Liver (tissue), 9 donors: ENCODE results near the gene USP2. TPM values are rescaled to one million over a fixed set of nuclear protein-coding genes. Genes with fewer than 3 reads are reported as not detected.

Source experiments
- DNase-seq: peaks from one replicate; pipeline ENCODE4 v3.0.0-alpha.2; 2017; ENCODE audit warnings: low spot score
- H3K27ac ChIP-seq, 2 donors: one replicate each; pipeline ENCODE4 v1.7.0; 2013; ENCODE audit warnings: inconsistent platforms in 2 of 2, low read length in 2 of 2, control low read depth in 1 of 2, low read depth in 1 of 2, mild to moderate bottlenecking in 1 of 2
- H3K27me3 ChIP-seq, 4 donors: one replicate each; pipeline versions ENCODE4 v1.6.1 to v1.7.0; 2013; ENCODE audit warnings: low read length in 3 of 4, inconsistent platforms in 1 of 4, mild to moderate bottlenecking in 1 of 4, moderate library complexity in 1 of 4; ENCODE audit not compliant: control insufficient read depth in 4 of 4, insufficient read depth in 4 of 4
- H3K36me3 ChIP-seq, 4 donors: one replicate each; pipeline versions ENCODE4 v1.6.1 to v1.7.0; 2013; ENCODE audit warnings: low read length in 3 of 4, mild to moderate bottlenecking in 3 of 4, low read depth in 1 of 4, moderate library complexity in 1 of 4; ENCODE audit not compliant: control insufficient read depth in 4 of 4, insufficient read depth in 3 of 4
- H3K4me1 ChIP-seq, 4 donors: one replicate each; pipeline versions ENCODE4 v1.6.1 to v1.7.0; 2013; ENCODE audit warnings: low read length in 3 of 4, mild to moderate bottlenecking in 3 of 4, moderate library complexity in 1 of 4; ENCODE audit not compliant: control insufficient read depth in 4 of 4, insufficient read depth in 4 of 4
- H3K4me3 ChIP-seq, 3 donors: one replicate each; pipeline versions ENCODE4 v1.6.1 to v1.7.0; 2013; ENCODE audit warnings: low read length in 3 of 3, control low read depth in 1 of 3, low read depth in 1 of 3, mild to moderate bottlenecking in 1 of 3
- H3K9ac ChIP-seq, 2 donors: one replicate each; pipeline ENCODE4 v1.7.0; 2013; ENCODE audit warnings: low read length in 2 of 2, mild to moderate bottlenecking in 2 of 2, moderate library complexity in 2 of 2, control low read depth in 1 of 2, low read depth in 1 of 2
- H3K9me3 ChIP-seq, 4 donors: one replicate each; pipeline versions ENCODE4 v1.6.1 to v1.7.0; 2013; ENCODE audit warnings: low read length in 3 of 4; ENCODE audit not compliant: control insufficient read depth in 4 of 4
- EGR1 ChIP-seq, 2 donors: IDR thresholded peaks; 2 replicates each; pipeline ENCODE4 v1.6.1; 2016 to 2018; ENCODE audit warnings: antibody characterized with exemption in 2 of 2, low read depth in 2 of 2
- FOXA1 ChIP-seq: IDR thresholded peaks from 2 replicates; pipeline ENCODE4 v1.6.1; 2016; ENCODE audit warnings: antibody characterized with exemption
- FOXA2 ChIP-seq: IDR thresholded peaks from 2 replicates; pipeline ENCODE4 v1.6.1; 2016; ENCODE audit warnings: antibody characterized with exemption
- GABPA ChIP-seq, 2 donors: IDR thresholded peaks in 1 of 2; conservative IDR thresholded peaks in 1 of 2; 2 replicates each; pipeline ENCODE4 v1.6.1; 2016; ENCODE audit warnings: antibody characterized with exemption in 2 of 2, mild to moderate bottlenecking in 1 of 2, moderate library complexity in 1 of 2
- HNF4A ChIP-seq, 2 donors: conservative IDR thresholded peaks; 2 replicates each; pipeline ENCODE4 v1.6.1; 2016; ENCODE audit warnings: antibody characterized with exemption in 2 of 2, mild to moderate bottlenecking in 2 of 2
- HNF4G ChIP-seq: IDR thresholded peaks from 2 replicates; pipeline ENCODE4 v1.6.1; 2016; ENCODE audit warnings: antibody characterized with exemption
- JUND ChIP-seq, 2 donors: IDR thresholded peaks; 2 replicates each; pipeline ENCODE4 v1.6.1; 2016; ENCODE audit warnings: antibody characterized with exemption in 2 of 2
- NR2F2 ChIP-seq: IDR thresholded peaks from 2 replicates; pipeline ENCODE4 v1.6.1; 2016; ENCODE audit warnings: antibody characterized with exemption
- RAD21 ChIP-seq, 2 donors: IDR thresholded peaks; 2 replicates each; pipeline ENCODE4 v1.6.1; 2016; ENCODE audit warnings: antibody characterized with exemption in 2 of 2, mild to moderate bottlenecking in 2 of 2
- RXRA ChIP-seq, 2 donors: IDR thresholded peaks; 2 replicates each; pipeline ENCODE4 v1.6.1; 2017 to 2018; ENCODE audit warnings: antibody characterized with exemption in 2 of 2, mild to moderate bottlenecking in 1 of 2
- SP1 ChIP-seq: IDR thresholded peaks from 2 replicates; pipeline ENCODE4 v1.6.1; 2018; ENCODE audit warnings: antibody characterized with exemption, mild to moderate bottlenecking
- TAF1 ChIP-seq: conservative IDR thresholded peaks from 2 replicates; pipeline ENCODE4 v1.6.1; 2016; ENCODE audit warnings: antibody characterized with exemption, mild to moderate bottlenecking
- YY1 ChIP-seq: IDR thresholded peaks from 2 replicates; pipeline ENCODE4 v1.6.1; 2016; ENCODE audit warnings: antibody characterized with exemption, mild to moderate bottlenecking
- WGBS: extraction: QIAGEN DNeasy Blood & Tissue Kit; methylation state at CpG from one replicate; pipeline ENCODE4 v1.1.7; 2013; 5-methylcytosine and 5-hydroxymethylcytosine counted together
- polyA plus RNA-seq, 2 donors: library from polyadenylated mRNA; stranded (reverse) in 1 of 2; unstranded in 1 of 2; fragments of 200-250 nt in 1 of 2; fragments of >200 nt in 1 of 2; fragmentation: Nextera tagmentation in 1 of 2; extraction: Ambion mirVana in 1 of 2; gene quantifications; one replicate each; pipeline versions ENCODE4 v1.2.1 to v1.2.3, GENCODE V29; 2013 to 2015
- total RNA-seq, 2 donors: library from RNA; depleted of rRNA; stranded (reverse); fragments of >200 nt; gene quantifications; one replicate each; pipeline ENCODE4 v1.2.3, GENCODE V29; 2014
- TF ChIP-seq, protein P1 (sequence below): IDR thresholded peaks from 2 replicates; pipeline ENCODE4 v1.6.1; 2016; ENCODE audit warnings: antibody characterized with exemption
- TF ChIP-seq, protein P2 (sequence below): IDR thresholded peaks from 2 replicates; pipeline ENCODE4 v1.6.1; 2016; ENCODE audit warnings: antibody characterized with exemption
- TF ChIP-seq, protein P3 (sequence below): fragments of 150-350 bp; IDR thresholded peaks from 2 replicates; pipeline ENCODE4 v1.5.1; 2017; ENCODE audit warnings: improper control_type of control experiment, low read depth, low read length; ENCODE audit not compliant: missing input control
- TF ChIP-seq, protein P4 (sequence below): IDR thresholded peaks from 2 replicates; pipeline ENCODE4 v1.6.1; 2016; ENCODE audit warnings: antibody characterized with exemption
- TF ChIP-seq, protein P5 (sequence below): IDR thresholded peaks from 2 replicates; pipeline ENCODE4 v1.6.1; 2016; ENCODE audit warnings: antibody characterized with exemption, mild to moderate bottlenecking
- donor health status: healthy.
- donor health status: healthy.
- donor health status: healthy.
- donor health status: healthy.
- donor health status: healthy.

Gene USP2
- total and polyA plus RNA-seq, 4 donors, result 0.65 to 4.4 (median 2.1) TPM

DNA sequence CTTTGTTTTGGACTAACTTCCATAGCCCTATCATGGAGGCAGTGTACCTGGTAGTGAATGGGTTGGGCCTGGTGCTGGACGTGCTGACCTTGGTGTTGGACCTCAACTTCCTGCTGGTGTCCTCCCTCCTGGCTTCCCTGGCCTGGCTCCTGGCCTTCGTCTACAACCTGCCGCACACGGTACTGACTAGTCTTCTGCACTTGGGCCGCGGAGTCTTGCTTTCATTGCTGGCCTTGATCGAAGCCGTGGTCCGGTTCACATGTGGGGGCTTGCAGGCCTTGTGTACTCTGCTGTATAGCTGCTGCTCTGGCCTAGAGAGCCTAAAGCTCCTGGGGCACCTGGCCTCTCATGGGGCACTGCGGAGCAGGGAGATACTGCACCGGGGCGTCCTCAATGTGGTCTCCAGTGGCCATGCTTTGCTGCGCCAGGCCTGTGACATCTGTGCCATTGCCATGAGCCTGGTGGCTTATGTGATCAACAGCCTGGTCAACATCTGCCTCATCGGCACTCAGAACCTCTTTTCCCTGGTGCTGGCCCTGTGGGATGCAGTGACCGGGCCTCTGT is 46.3 kb downstream of the USP2 start:
- Histone ChIP-seq H3K9me3 (no peaks in the 10 kb centered on the region), H3K4me3 (peak overlapping the region; percentile 69 to 84 (median 75)), H3K27me3 (peaks cover 0 to 2% (median 0%) of the 10 kb centered on the region in 4 donors), H3K36me3 (no peaks in the 10 kb centered on the region), H3K9ac (peak overlapping the region; percentile 17 to 73), H3K4me1 (peaks cover 12 to 40% (median 22%) of the 10 kb centered on the region in 4 donors), H3K27ac (peak overlapping the region; percentile 73 to 75)
- WGBS, result 69% methylated on average over 15 of the region's 15 CpGs
- TF ChIP-seq HNF4A (conservative IDR thresholded peaks at IDR 0.05) (no peak), FOXA1 (no peak), RXRA (IDR thresholded peaks at IDR 0.05) (no peak), JUND (IDR thresholded peaks at IDR 0.05) (no peak), SP1 (no peak), HNF4G (no peak), NR2F2 (no peak)
- TF ChIP-seq, protein P1, sequence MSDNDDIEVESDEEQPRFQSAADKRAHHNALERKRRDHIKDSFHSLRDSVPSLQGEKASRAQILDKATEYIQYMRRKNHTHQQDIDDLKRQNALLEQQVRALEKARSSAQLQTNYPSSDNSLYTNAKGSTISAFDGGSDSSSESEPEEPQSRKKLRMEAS, result no peak
- TF ChIP-seq, protein P2, sequence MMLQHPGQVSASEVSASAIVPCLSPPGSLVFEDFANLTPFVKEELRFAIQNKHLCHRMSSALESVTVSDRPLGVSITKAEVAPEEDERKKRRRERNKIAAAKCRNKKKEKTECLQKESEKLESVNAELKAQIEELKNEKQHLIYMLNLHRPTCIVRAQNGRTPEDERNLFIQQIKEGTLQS, result no peak
- no peak for DNase-seq

DNA sequence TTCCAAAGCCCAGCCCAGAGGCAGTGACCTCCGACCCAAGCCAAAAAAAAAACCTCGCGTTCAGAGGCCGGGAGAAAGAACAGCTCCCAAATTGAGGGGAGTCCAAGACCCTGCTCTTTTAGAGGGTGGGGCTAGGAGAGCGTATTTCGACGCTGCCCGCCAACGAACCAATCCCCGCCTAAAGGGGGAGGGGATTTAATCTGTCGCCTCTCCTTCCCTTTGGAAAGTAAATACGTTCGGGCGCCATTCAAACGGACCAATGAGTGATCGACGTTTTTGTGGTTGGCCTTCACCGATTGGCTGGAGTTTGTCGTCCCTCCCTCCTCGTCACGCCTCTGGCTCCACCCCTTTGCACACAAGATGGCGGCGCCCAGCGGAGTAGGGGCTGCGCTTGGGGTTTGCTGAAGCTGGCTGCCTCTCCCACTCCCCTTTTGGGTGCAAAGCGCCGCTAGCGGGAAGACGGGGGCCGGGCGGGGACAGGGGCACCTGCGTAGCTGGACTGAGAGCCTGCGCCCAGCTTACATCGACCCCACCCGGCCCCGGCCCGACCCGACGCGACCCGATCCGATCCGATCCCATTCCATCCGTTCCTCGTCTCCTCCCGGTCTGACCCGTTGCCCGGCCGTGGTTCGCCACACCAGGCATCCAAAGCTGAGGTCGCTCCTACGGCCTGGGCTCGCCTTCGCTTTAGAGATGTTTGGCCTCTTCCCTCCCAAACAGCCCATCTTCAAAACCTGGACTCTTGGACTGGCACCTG is 47.1 kb downstream of the USP2 start, which contains the start of gene RNF26:
TSS of gene RNF26 (plus strand) at position 354 of the 757 bp plus-strand sequence. CDS start 596 bp downstream, outside the sequence.
- peak within 1 kb of the TSS; percentile 17 to 73 for H3K9ac ChIP-seq
- peaks cover 6 to 31% (median 20%) of the 10 kb centered on the region in 4 donors for H3K4me1 ChIP-seq
- H3K9me3 ChIP-seq, result no peaks in the 10 kb centered on the region
- WGBS, result under 1% methylated on average over 54 of the region's 54 CpGs
- peak within 1 kb of the TSS; percentile 73 to 75 for H3K27ac ChIP-seq
- DNase-seq, result peak; percentile 96
- H3K4me3 ChIP-seq, result peak within 1 kb of the TSS; percentile 69 to 84 (median 75)
- H3K36me3 ChIP-seq, result no peaks in the 10 kb centered on the region
- H3K27me3 ChIP-seq, result peaks cover 0 to 2% (median 0%) of the 10 kb centered on the region in 4 donors
- TF ChIP-seq, protein P3, sequence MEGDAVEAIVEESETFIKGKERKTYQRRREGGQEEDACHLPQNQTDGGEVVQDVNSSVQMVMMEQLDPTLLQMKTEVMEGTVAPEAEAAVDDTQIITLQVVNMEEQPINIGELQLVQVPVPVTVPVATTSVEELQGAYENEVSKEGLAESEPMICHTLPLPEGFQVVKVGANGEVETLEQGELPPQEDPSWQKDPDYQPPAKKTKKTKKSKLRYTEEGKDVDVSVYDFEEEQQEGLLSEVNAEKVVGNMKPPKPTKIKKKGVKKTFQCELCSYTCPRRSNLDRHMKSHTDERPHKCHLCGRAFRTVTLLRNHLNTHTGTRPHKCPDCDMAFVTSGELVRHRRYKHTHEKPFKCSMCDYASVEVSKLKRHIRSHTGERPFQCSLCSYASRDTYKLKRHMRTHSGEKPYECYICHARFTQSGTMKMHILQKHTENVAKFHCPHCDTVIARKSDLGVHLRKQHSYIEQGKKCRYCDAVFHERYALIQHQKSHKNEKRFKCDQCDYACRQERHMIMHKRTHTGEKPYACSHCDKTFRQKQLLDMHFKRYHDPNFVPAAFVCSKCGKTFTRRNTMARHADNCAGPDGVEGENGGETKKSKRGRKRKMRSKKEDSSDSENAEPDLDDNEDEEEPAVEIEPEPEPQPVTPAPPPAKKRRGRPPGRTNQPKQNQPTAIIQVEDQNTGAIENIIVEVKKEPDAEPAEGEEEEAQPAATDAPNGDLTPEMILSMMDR, result no peak
- TF ChIP-seq JUND (IDR thresholded peaks at IDR 0.05) (no peak), FOXA2 (peak; percentile 88), GABPA (IDR thresholded peaks at IDR 0.05 in 1 of 2, conservative IDR thresholded peaks at IDR 0.05 in 1 of 2) (no peak), NR2F2 (no peak), HNF4A (conservative IDR thresholded peaks at IDR 0.05) (peak in 1 of 2 donors; percentile 30), HNF4G (no peak), TAF1 (no peak), RXRA (IDR thresholded peaks at IDR 0.05) (peak in 1 of 2 donors; percentile 30), SP1 (peak; percentile 75), RAD21 (IDR thresholded peaks at IDR 0.05) (no peak), EGR1 (IDR thresholded peaks at IDR 0.05; ENCODE audit: low read depth in 2 of 2) (no peak), YY1 (peak; percentile 99), FOXA1 (peak; percentile 78)
- TF ChIP-seq, protein P4, sequence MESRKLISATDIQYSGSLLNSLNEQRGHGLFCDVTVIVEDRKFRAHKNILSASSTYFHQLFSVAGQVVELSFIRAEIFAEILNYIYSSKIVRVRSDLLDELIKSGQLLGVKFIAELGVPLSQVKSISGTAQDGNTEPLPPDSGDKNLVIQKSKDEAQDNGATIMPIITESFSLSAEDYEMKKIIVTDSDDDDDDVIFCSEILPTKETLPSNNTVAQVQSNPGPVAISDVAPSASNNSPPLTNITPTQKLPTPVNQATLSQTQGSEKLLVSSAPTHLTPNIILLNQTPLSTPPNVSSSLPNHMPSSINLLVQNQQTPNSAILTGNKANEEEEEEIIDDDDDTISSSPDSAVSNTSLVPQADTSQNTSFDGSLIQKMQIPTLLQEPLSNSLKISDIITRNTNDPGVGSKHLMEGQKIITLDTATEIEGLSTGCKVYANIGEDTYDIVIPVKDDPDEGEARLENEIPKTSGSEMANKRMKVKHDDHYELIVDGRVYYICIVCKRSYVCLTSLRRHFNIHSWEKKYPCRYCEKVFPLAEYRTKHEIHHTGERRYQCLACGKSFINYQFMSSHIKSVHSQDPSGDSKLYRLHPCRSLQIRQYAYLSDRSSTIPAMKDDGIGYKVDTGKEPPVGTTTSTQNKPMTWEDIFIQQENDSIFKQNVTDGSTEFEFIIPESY, result no peak
- TF ChIP-seq, protein P1, result no peak
- TF ChIP-seq, protein P5, sequence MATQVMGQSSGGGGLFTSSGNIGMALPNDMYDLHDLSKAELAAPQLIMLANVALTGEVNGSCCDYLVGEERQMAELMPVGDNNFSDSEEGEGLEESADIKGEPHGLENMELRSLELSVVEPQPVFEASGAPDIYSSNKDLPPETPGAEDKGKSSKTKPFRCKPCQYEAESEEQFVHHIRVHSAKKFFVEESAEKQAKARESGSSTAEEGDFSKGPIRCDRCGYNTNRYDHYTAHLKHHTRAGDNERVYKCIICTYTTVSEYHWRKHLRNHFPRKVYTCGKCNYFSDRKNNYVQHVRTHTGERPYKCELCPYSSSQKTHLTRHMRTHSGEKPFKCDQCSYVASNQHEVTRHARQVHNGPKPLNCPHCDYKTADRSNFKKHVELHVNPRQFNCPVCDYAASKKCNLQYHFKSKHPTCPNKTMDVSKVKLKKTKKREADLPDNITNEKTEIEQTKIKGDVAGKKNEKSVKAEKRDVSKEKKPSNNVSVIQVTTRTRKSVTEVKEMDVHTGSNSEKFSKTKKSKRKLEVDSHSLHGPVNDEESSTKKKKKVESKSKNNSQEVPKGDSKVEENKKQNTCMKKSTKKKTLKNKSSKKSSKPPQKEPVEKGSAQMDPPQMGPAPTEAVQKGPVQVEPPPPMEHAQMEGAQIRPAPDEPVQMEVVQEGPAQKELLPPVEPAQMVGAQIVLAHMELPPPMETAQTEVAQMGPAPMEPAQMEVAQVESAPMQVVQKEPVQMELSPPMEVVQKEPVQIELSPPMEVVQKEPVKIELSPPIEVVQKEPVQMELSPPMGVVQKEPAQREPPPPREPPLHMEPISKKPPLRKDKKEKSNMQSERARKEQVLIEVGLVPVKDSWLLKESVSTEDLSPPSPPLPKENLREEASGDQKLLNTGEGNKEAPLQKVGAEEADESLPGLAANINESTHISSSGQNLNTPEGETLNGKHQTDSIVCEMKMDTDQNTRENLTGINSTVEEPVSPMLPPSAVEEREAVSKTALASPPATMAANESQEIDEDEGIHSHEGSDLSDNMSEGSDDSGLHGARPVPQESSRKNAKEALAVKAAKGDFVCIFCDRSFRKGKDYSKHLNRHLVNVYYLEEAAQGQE, result peak; percentile 40
- TF ChIP-seq, protein P2, result no peak
